CD8-positive, alpha-beta memory T cell (primary cell): ENCODE data around the gene SNX24. TPM values are rescaled to one million over a fixed set of nuclear protein-coding genes. Genes with fewer than 3 reads are reported as not detected.
"Not testable (repeated sequence)": the region's sequence is repeated elsewhere in the genome, so short reads cannot be mapped to it uniquely, and the experiment has no call there.

Experiments
- CTCF ChIA-PET: fragments of 350-600 bp; sonication (Branson Sonifier 250); formaldehyde crosslinking; loops from one replicate; lab custom pipeline; 2021; ENCODE audit warnings: antibody characterized with exemption; lab: Charles Lee
- POLR2A ChIA-PET: fragments of 350-600 bp; sonication (Branson Sonifier 250); formaldehyde crosslinking; loops from one replicate; lab custom pipeline; 2021; ENCODE audit warnings: antibody characterized with exemption; lab: Charles Lee
- DNase-seq, 5 donors: peaks; one replicate each; pipeline versions ENCODE4 v3.0.0 to v3.0.0-alpha.2; 2020 to 2022; ENCODE audit warnings: mixed read lengths in 1 of 5
- H3K27ac ChIP-seq: one replicate; pipeline ENCODE4 v1.7.0; 2013; ENCODE audit warnings: low read depth, mild to moderate bottlenecking, low read length, moderate library complexity
- H3K27me3 ChIP-seq: 2 replicates; pipeline ENCODE4 v1.7.0; 2013; ENCODE audit warnings: low read length, mild to moderate bottlenecking; ENCODE audit not compliant: insufficient read depth, poor library complexity, severe bottlenecking
- H3K36me3 ChIP-seq: 2 replicates; pipeline ENCODE4 v1.7.0; 2013; ENCODE audit warnings: mild to moderate bottlenecking, low read length, moderate library complexity; ENCODE audit not compliant: insufficient read depth
- H3K4me1 ChIP-seq: 2 replicates; pipeline ENCODE4 v1.7.0; 2013; ENCODE audit warnings: mild to moderate bottlenecking, low read length, moderate library complexity; ENCODE audit not compliant: insufficient read depth
- H3K4me3 ChIP-seq: 2 replicates; pipeline ENCODE4 v1.7.0; 2013; ENCODE audit warnings: mild to moderate bottlenecking, low read length
- H3K9me3 ChIP-seq: 2 replicates; pipeline ENCODE4 v1.7.0; 2013; ENCODE audit warnings: mild to moderate bottlenecking, low read length
- H3K27ac Mint-ChIP-seq, 8 donors: one replicate each; pipeline ENCODE4 v1.8.0; 2020 to 2021; ENCODE audit warnings: mixed read lengths in 8 of 8, mild to moderate bottlenecking in 6 of 8, inconsistent platforms in 3 of 8, moderate library complexity in 3 of 8
- H3K27me3 Mint-ChIP-seq, 2 donors: one replicate each; pipeline ENCODE4 v1.8.0; 2020 to 2021; ENCODE audit warnings: mixed read lengths in 2 of 2, mild to moderate bottlenecking in 1 of 2, moderate library complexity in 1 of 2
- H3K36me3 Mint-ChIP-seq, 3 donors: one replicate each; pipeline ENCODE4 v1.8.0; 2020 to 2021; ENCODE audit warnings: mixed read lengths in 3 of 3, inconsistent platforms in 1 of 3, mild to moderate bottlenecking in 1 of 3
- H3K4me1 Mint-ChIP-seq, 3 donors: one replicate each; pipeline ENCODE4 v1.8.0; 2020 to 2021; ENCODE audit warnings: mixed read lengths in 3 of 3, inconsistent platforms in 1 of 3, mild to moderate bottlenecking in 1 of 3
- H3K4me3 Mint-ChIP-seq, 7 donors: one replicate each; pipeline ENCODE4 v1.8.0; 2020 to 2021; ENCODE audit warnings: mixed read lengths in 7 of 7, mild to moderate bottlenecking in 6 of 7, moderate library complexity in 4 of 7, inconsistent platforms in 2 of 7
- H3K9me3 Mint-ChIP-seq, 5 donors: one replicate each; pipeline ENCODE4 v1.8.0; 2020 to 2022; ENCODE audit warnings: mixed read lengths in 5 of 5, mild to moderate bottlenecking in 3 of 5, moderate library complexity in 2 of 5, inconsistent platforms in 1 of 5
- polyA plus RNA-seq: library from polyadenylated mRNA; unstranded; fragments of 300-500 nt; fragmentation: Illumina TruSeq; gene quantifications from one replicate; pipeline ENCODE4 v1.2.3, GENCODE V29; 2021
- total RNA-seq, 2 experiments: library from RNA; stranded (reverse); gene quantifications; one replicate each; pipeline ENCODE4 v1.2.3, GENCODE V29; 2021

The SNX24 gene
- total and polyA plus RNA-seq, 3 experiments from 2014 or later, result 4.0 to 5.1 (median 4.4) TPM

GRCh38 chr5:122972877-122973276 is 127.5 kb downstream of the SNX24 start:
- Histone ChIP-seq H3K36me3 (no peaks in the 10 kb centered on the region), H3K9me3 (no peaks in the 10 kb centered on the region), H3K27me3 (no peaks in the 10 kb centered on the region), H3K4me1 (no peaks in the 10 kb centered on the region), H3K4me3 (no peak overlapping the region), H3K27ac (no peak overlapping the region)
- peaks cover 0 to 2% (median 0%) of the 10 kb centered on the region in 5 donors for H3K9me3 Mint-ChIP-seq
- no peaks in the 10 kb centered on the region for H3K27me3 Mint-ChIP-seq
- ChIA-PET POLR2A (no interaction called here), CTCF (no interaction called here)
- DNase-seq, result no peak
- H3K27ac Mint-ChIP-seq, result no peak overlapping the region
- peaks cover 1 to 10% (median 6%) of the 10 kb centered on the region in 3 donors for H3K36me3 Mint-ChIP-seq
- no peaks in the 10 kb centered on the region for H3K4me1 Mint-ChIP-seq
- no peak overlapping the region for H3K4me3 Mint-ChIP-seq

- H3K4me1 ChIP-seq, H3K4me1 Mint-ChIP-seq, H3K27ac ChIP-seq, H3K36me3 ChIP-seq, POLR2A ChIA-PET, DNase-seq, H3K9me3 Mint-ChIP-seq, H3K27me3 ChIP-seq, H3K36me3 Mint-ChIP-seq, H3K27me3 Mint-ChIP-seq, CTCF ChIA-PET, H3K4me3 Mint-ChIP-seq, H3K4me3 ChIP-seq, H3K9me3 ChIP-seq, H3K27ac Mint-ChIP-seq: not testable (repeated sequence)
Observed at GRCh38 chr5:122973759-122974158, 128.3 kb downstream of the SNX24 start.

- H3K4me1 Mint-ChIP-seq, H3K36me3 Mint-ChIP-seq, H3K36me3 ChIP-seq, H3K27me3 Mint-ChIP-seq, H3K27ac ChIP-seq, H3K27me3 ChIP-seq, H3K4me1 ChIP-seq, H3K9me3 Mint-ChIP-seq, H3K4me3 ChIP-seq, POLR2A ChIA-PET, CTCF ChIA-PET, H3K4me3 Mint-ChIP-seq, H3K9me3 ChIP-seq, DNase-seq: not testable (repeated sequence)
- H3K27ac Mint-ChIP-seq, result peak overlapping the region in 1 of 8 donors; percentile 40
Observed at GRCh38 chr5:122974251-122974650, 128.8 kb downstream of the SNX24 start.

- CTCF ChIA-PET, result interaction anchor here (0.6 kb wide), 1 partner anchor 240 kb away, joined by 3 read pairs; no protein-coding TSS in a partner anchor
Observed at GRCh38 chr5:122977319-122977718, 131.9 kb downstream of the SNX24 start.

GRCh38 chr5:122978068-122978467 is 132.7 kb downstream of the SNX24 start:
- Histone ChIP-seq H3K4me3 (no peak overlapping the region), H3K9me3 (no peaks in the 10 kb centered on the region), H3K27ac (no peak overlapping the region), H3K36me3 (no peaks in the 10 kb centered on the region), H3K4me1 (no peaks in the 10 kb centered on the region), H3K27me3 (no peaks in the 10 kb centered on the region)
- H3K27me3 Mint-ChIP-seq, result peaks cover 0 to 2% of the 10 kb centered on the region in 2 donors
- no peak overlapping the region for H3K4me3 Mint-ChIP-seq
- H3K36me3 Mint-ChIP-seq, result peaks cover 0 to 2% (median 0%) of the 10 kb centered on the region in 3 donors
- DNase-seq, result no peak
- ChIA-PET POLR2A (no interaction called here), CTCF (no interaction called here)
- no peaks in the 10 kb centered on the region for H3K4me1 Mint-ChIP-seq
- H3K27ac Mint-ChIP-seq, result no peak overlapping the region
- peaks cover 0 to 2% (median 0%) of the 10 kb centered on the region in 5 donors for H3K9me3 Mint-ChIP-seq

More at GRCh38 chr5:122977319-122977718, 131.9 kb downstream of the SNX24 start:
- no peaks in the 10 kb centered on the region for H3K9me3 ChIP-seq
- Mint-ChIP-seq H3K27me3 (peaks cover 0 to 2% of the 10 kb centered on the region in 2 donors), H3K9me3 (peaks cover 0 to 2% (median 0%) of the 10 kb centered on the region in 5 donors), H3K36me3 (peaks cover 0 to 6% (median 0%) of the 10 kb centered on the region in 3 donors), H3K27ac (no peak overlapping the region), H3K4me3 (no peak overlapping the region), H3K4me1 (no peaks in the 10 kb centered on the region)
- H3K27ac ChIP-seq, result no peak overlapping the region
- DNase-seq, result no peak
- H3K27me3 ChIP-seq, result no peaks in the 10 kb centered on the region
- POLR2A ChIA-PET, result no interaction called here
- no peaks in the 10 kb centered on the region for H3K4me1 ChIP-seq
- no peaks in the 10 kb centered on the region for H3K36me3 ChIP-seq
- H3K4me3 ChIP-seq, result no peak overlapping the region

- ChIA-PET CTCF (no interaction called here), POLR2A (no interaction called here)
- peaks cover 0 to 2% of the 10 kb centered on the region in 2 donors for H3K27me3 Mint-ChIP-seq
- Histone ChIP-seq H3K9me3 (no peaks in the 10 kb centered on the region), H3K4me1 (no peaks in the 10 kb centered on the region), H3K36me3 (no peaks in the 10 kb centered on the region), H3K27me3 (no peaks in the 10 kb centered on the region), H3K27ac (no peak overlapping the region), H3K4me3 (no peak overlapping the region)
- no peak for DNase-seq
- H3K36me3 Mint-ChIP-seq, result no peaks in the 10 kb centered on the region
- H3K9me3 Mint-ChIP-seq, result peaks cover 0 to 2% (median 0%) of the 10 kb centered on the region in 5 donors
- H3K4me1 Mint-ChIP-seq, result no peaks in the 10 kb centered on the region
- no peak overlapping the region for H3K27ac Mint-ChIP-seq
- no peak overlapping the region for H3K4me3 Mint-ChIP-seq
Observed at GRCh38 chr5:122978644-122979297, 133.4 kb downstream of the SNX24 start.

- Histone ChIP-seq H3K9me3 (no peaks in the 10 kb centered on the region), H3K27me3 (no peaks in the 10 kb centered on the region), H3K4me1 (no peaks in the 10 kb centered on the region), H3K36me3 (no peaks in the 10 kb centered on the region), H3K4me3 (no peak overlapping the region), H3K27ac (no peak overlapping the region)
- ChIA-PET CTCF (no interaction called here), POLR2A (no interaction called here)
- Mint-ChIP-seq H3K27ac (no peak overlapping the region), H3K27me3 (peaks cover 0 to 2% of the 10 kb centered on the region in 2 donors), H3K4me1 (no peaks in the 10 kb centered on the region), H3K9me3 (no peaks in the 10 kb centered on the region), H3K36me3 (peaks cover 0 to 4% (median 1%) of the 10 kb centered on the region in 3 donors), H3K4me3 (no peak overlapping the region)
- DNase-seq, result no peak
Observed at GRCh38 chr5:122981846-122982245, 136.4 kb downstream of the SNX24 start.

- H3K4me3 ChIP-seq, result no peak overlapping the region
- no peaks in the 10 kb centered on the region for H3K27me3 ChIP-seq
- CTCF ChIA-PET, result no interaction called here
- peaks cover 0 to 4% (median 2%) of the 10 kb centered on the region in 3 donors for H3K36me3 Mint-ChIP-seq
- H3K9me3 ChIP-seq, result no peaks in the 10 kb centered on the region
- H3K27me3 Mint-ChIP-seq, result peaks cover 0 to 2% of the 10 kb centered on the region in 2 donors
- H3K4me1 ChIP-seq, result no peaks in the 10 kb centered on the region
- POLR2A ChIA-PET, result no interaction called here
- H3K9me3 Mint-ChIP-seq, result no peaks in the 10 kb centered on the region
- H3K36me3 ChIP-seq, result no peaks in the 10 kb centered on the region
- no peaks in the 10 kb centered on the region for H3K4me1 Mint-ChIP-seq
- DNase-seq, result no peak
- no peak overlapping the region for H3K4me3 Mint-ChIP-seq
- no peak overlapping the region for H3K27ac Mint-ChIP-seq
- H3K27ac ChIP-seq, result no peak overlapping the region
Observed at GRCh38 chr5:122982376-122982775, 137.0 kb downstream of the SNX24 start.
